ENCODE measurements around the gene ATP8B1.
"Not testable (repeated sequence)": the region's sequence is repeated elsewhere in the genome, so short reads cannot be mapped to it uniquely, and the experiment has no call there.

The ATP8B1 gene

GRCh38 chr18:57803103-57803969 lies at the start of gene ATP8B1:
Gene ATP8B1, minus strand, starts transcription at chr18:57803315. Its CDS starts 71,508 bp downstream, at chr18:57731807.
- DNase-seq = no peak

- no peak for DNase-seq
Observed at GRCh38 chr18:57850063-57850462, 46.9 kb upstream of the ATP8B1 start.

- DNase-seq = not testable (repeated sequence)
Observed at GRCh38 chr18:57848374-57848773, 45.3 kb upstream of the ATP8B1 start.

- not testable (repeated sequence) for DNase-seq
Observed at GRCh38 chr18:57847431-57847830, 44.3 kb upstream of the ATP8B1 start.

GRCh38 chr18:57846258-57846657 lies 43.1 kb upstream of the ATP8B1 start:
- DNase-seq = no peak

- DNase-seq = no peak
Observed at GRCh38 chr18:57845605-57846074, 42.5 kb upstream of the ATP8B1 start.

- no peak for DNase-seq
Observed at GRCh38 chr18:57844319-57844718, 41.2 kb upstream of the ATP8B1 start.

GRCh38 chr18:57843386-57843785 lies 40.3 kb upstream of the ATP8B1 start:
- DNase-seq = no peak

- no peak for DNase-seq
Observed at GRCh38 chr18:57841568-57841967, 38.5 kb upstream of the ATP8B1 start.

GRCh38 chr18:57839942-57840381 lies 36.8 kb upstream of the ATP8B1 start:
- no peak for DNase-seq

GRCh38 chr18:57837917-57838548 lies 34.9 kb upstream of the ATP8B1 start:
- DNase-seq = no peak

GRCh38 chr18:57836557-57836956 lies 33.4 kb upstream of the ATP8B1 start:
- DNase-seq = no peak

- no peak for DNase-seq
Observed at GRCh38 chr18:57835904-57836303, 32.8 kb upstream of the ATP8B1 start.

- DNase-seq = no peak
Observed at GRCh38 chr18:57834616-57835015, 31.5 kb upstream of the ATP8B1 start.

GRCh38 chr18:57833441-57834101 lies 30.5 kb upstream of the ATP8B1 start:
- DNase-seq = no peak

GRCh38 chr18:57832730-57833129 lies 29.6 kb upstream of the ATP8B1 start:
- no peak for DNase-seq

GRCh38 chr18:57831597-57832377 lies 28.7 kb upstream of the ATP8B1 start:
- no peak for DNase-seq

- no peak for DNase-seq
Observed at GRCh38 chr18:57827646-57828045, 24.5 kb upstream of the ATP8B1 start.

- DNase-seq = no peak
Observed at GRCh38 chr18:57826252-57826651, 23.1 kb upstream of the ATP8B1 start.

- DNase-seq = not testable (repeated sequence)
Observed at GRCh38 chr18:57820583-57820982, 17.5 kb upstream of the ATP8B1 start.

- DNase-seq = no peak
Observed at GRCh38 chr18:57819671-57820460, 16.8 kb upstream of the ATP8B1 start.

GRCh38 chr18:57819119-57819518 lies 16.0 kb upstream of the ATP8B1 start:
- DNase-seq = no peak

Data from CD4-positive, alpha-beta T cell treated with Interleukin-21 for 1 hour (primary cell).